CD4-positive, alpha-beta T cell (primary cell): ENCODE measurements around the gene ACTR3C. TPM values are rescaled to one million over a fixed set of nuclear protein-coding genes. Genes with fewer than 3 reads are reported as not detected.

Experiments
- ATAC-seq: fragments of 200-7000 bp; cut with Tn5 transposase; one replicate; pipeline ENCODE4 v1.10.0; 2022; ENCODE audit warnings: mild to moderate bottlenecking; ENCODE audit not compliant: poor library complexity
- CTCF ChIA-PET: fragments of 350-600 bp; sonication (Branson Sonifier 250); formaldehyde crosslinking; loops from one replicate; lab custom pipeline; 2021; ENCODE audit warnings: antibody characterized with exemption, inconsistent platforms; lab: Charles Lee
- POLR2A ChIA-PET: fragments of 350-600 bp; sonication (Branson Sonifier 250); formaldehyde crosslinking; loops from one replicate; lab custom pipeline; 2021; ENCODE audit warnings: antibody characterized with exemption, inconsistent platforms; lab: Charles Lee
- DNase-seq, 14 experiments: peaks; one replicate each; pipeline ENCODE4 v3.0.0-alpha.2; 2013 to 2020; ENCODE audit warnings: mixed read lengths in 2 of 14
- H3K27ac ChIP-seq, 2 donors: one replicate each; pipeline versions ENCODE4 v1.5.1 to v1.7.0; 2013; ENCODE audit warnings: low read length in 2 of 2, low read depth in 1 of 2, mild to moderate bottlenecking in 1 of 2
- H3K27me3 ChIP-seq, 2 experiments: 1 replicate in 1 of 2; 2 replicates in 1 of 2; pipeline versions ENCODE4 v1.6.1 to v1.7.0; 2013; ENCODE audit warnings: low read length in 2 of 2, control low read depth in 1 of 2, mild to moderate bottlenecking in 1 of 2, moderate library complexity in 1 of 2; ENCODE audit not compliant: insufficient read depth in 2 of 2, control insufficient read depth in 1 of 2
- H3K36me3 ChIP-seq: one replicate; pipeline ENCODE4 v1.6.1; 2013; ENCODE audit warnings: low read length, control low read depth; ENCODE audit not compliant: insufficient read depth
- H3K4me1 ChIP-seq: one replicate; pipeline ENCODE4 v1.6.1; 2013; ENCODE audit warnings: low read length, control low read depth; ENCODE audit not compliant: insufficient read depth
- H3K4me3 ChIP-seq: one replicate; pipeline ENCODE4 v1.5.1; 2013; ENCODE audit warnings: mild to moderate bottlenecking, low read length, moderate library complexity
- H3K9me3 ChIP-seq, 2 experiments: 1 replicate in 1 of 2; 2 replicates in 1 of 2; pipeline versions ENCODE4 v1.6.1 to v1.7.0; 2013; ENCODE audit warnings: low read length in 2 of 2, mild to moderate bottlenecking in 2 of 2, control low read depth in 1 of 2, moderate library complexity in 1 of 2; ENCODE audit not compliant: control insufficient read depth in 1 of 2, insufficient read depth in 1 of 2
- H3K27ac Mint-ChIP-seq: one replicate; pipeline ENCODE4 v1.8.0; 2020; ENCODE audit warnings: mixed read lengths
- H3K27me3 Mint-ChIP-seq: one replicate; pipeline ENCODE4 v1.8.0; 2021; ENCODE audit warnings: mixed read lengths
- H3K36me3 Mint-ChIP-seq: one replicate; pipeline ENCODE4 v1.8.0; 2021; ENCODE audit warnings: low read depth, mixed read lengths
- H3K4me1 Mint-ChIP-seq: one replicate; pipeline ENCODE4 v1.8.0; 2021; ENCODE audit warnings: low read depth, mixed read lengths
- H3K4me3 Mint-ChIP-seq: one replicate; pipeline ENCODE4 v1.8.0; 2020; ENCODE audit warnings: mild to moderate bottlenecking, mixed read lengths
- H3K9me3 Mint-ChIP-seq: one replicate; pipeline ENCODE4 v1.8.0; 2020; ENCODE audit warnings: mixed read lengths
- CTCF ChIP-seq: fragments of 200-600 bp; IDR thresholded peaks from one replicate; pipeline ENCODE4 v1.8.0; 2022; ENCODE audit warnings: antibody characterized with exemption, mild to moderate bottlenecking
- intact Hi-C, 2 experiments: fragments of 100-400 bp; cut with DNase I in 1 of 2; cut with micrococcal nuclease in 1 of 2; formaldehyde crosslinking; loops; one replicate each; pipeline versions ENCODE4 v1.15.1 to v1.9.0; 2023 to 2025; cut with DNase I, micrococcal nuclease
- total RNA-seq, 174 experiments: library from RNA in 2 of 174; stranded (reverse) in 2 of 174; gene quantifications; one replicate each; pipeline ENCODE4 v1.2.3 and lab custom pipeline; 2021 to 2026

ACTR3C gene
- total RNA-seq, 2 experiments from 2014 or later: 1.9 to 3.4 TPM

DNA sequence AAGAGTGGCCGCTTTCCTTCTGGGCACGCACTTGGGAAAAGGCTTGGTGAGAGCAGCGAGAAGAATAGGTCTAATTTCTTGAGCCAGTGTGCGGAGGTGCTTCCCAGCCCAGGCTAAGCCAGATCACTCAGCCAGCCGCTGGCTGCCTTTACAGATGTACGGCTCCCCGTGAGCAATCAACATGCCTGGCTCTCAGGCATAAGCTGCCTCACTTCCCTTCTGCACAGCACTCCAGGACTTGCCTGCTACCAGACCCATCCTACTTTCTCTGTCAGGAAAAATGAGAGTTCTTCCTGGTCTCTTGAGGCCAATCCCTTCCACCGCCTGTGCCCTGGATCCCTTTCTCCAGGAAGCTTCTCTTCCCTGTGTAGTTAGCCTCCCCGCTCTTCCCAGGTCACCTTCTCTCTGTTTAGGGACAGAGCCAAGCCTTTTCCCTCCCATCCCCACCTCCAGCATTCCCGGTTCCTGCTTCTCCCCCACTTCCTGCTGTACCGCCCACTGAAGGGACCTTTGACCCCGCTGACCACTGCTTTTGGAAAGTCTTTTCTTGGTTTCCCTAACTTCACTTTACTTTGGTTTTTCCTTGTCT is 1.1 kb upstream of the ACTR3C start:
- no peaks in the 10 kb centered on the region for H3K9me3 ChIP-seq
- peaks cover 42% of the 10 kb centered on the region for H3K4me1 Mint-ChIP-seq
- H3K4me3 Mint-ChIP-seq: peak overlapping the region; percentile 96
- no peak for TF ChIP-seq CTCF
- no peaks in the 10 kb centered on the region for H3K9me3 Mint-ChIP-seq
- POLR2A ChIA-PET: interaction anchor here (1.5 kb wide), 1 partner anchor 82 kb away, joined by 5 read pairs; no protein-coding TSS in a partner anchor
- H3K27ac Mint-ChIP-seq: peak overlapping the region; percentile 82
- peaks cover 42% of the 10 kb centered on the region for H3K4me1 ChIP-seq
- intact Hi-C loops: loop anchor here in 1 of 2 experiments (5.0 kb wide), 1 partner anchor 43 kb away; the partner anchor contains the start of gene REPIN1
- H3K27me3 Mint-ChIP-seq: no peaks in the 10 kb centered on the region
- CTCF ChIA-PET: no interaction called here
- DNase-seq (peak in 2 of 14 experiments; percentile 8 to 20), ATAC-seq (no peak)
- no peaks in the 10 kb centered on the region for H3K27me3 ChIP-seq
- peaks cover 27% of the 10 kb centered on the region for H3K36me3 ChIP-seq
- H3K36me3 Mint-ChIP-seq: peaks cover 58% of the 10 kb centered on the region
- no peak overlapping the region for H3K27ac ChIP-seq
- peak overlapping the region; percentile 97 for H3K4me3 ChIP-seq

GRCh38 chr7:150323682-150324372 is 482 bp upstream of the ACTR3C start:
- Histone ChIP-seq H3K27me3 (no peaks in the 10 kb centered on the region), H3K4me1 (peaks cover 42% of the 10 kb centered on the region), H3K36me3 (peaks cover 21% of the 10 kb centered on the region), H3K27ac (peak overlapping the region; percentile 14 to 77), H3K4me3 (peak overlapping the region; percentile 97), H3K9me3 (no peaks in the 10 kb centered on the region)
- DNase-seq (peak in 1 of 14 experiments; percentile 9), ATAC-seq (peak; percentile 37)
- Mint-ChIP-seq H3K27ac (peak overlapping the region; percentile 82), H3K4me3 (peak overlapping the region; percentile 96), H3K4me1 (peaks cover 42% of the 10 kb centered on the region), H3K36me3 (peaks cover 52% of the 10 kb centered on the region), H3K27me3 (no peaks in the 10 kb centered on the region), H3K9me3 (no peaks in the 10 kb centered on the region)
- no peak for TF ChIP-seq CTCF
- intact Hi-C loops: loop anchor here in 1 of 2 experiments (5.0 kb wide), 1 partner anchor 43 kb away; the partner anchor contains the start of gene REPIN1
- ChIA-PET CTCF (interaction anchor here (1.2 kb wide), 1 partner anchor 83 kb away, joined by 3 read pairs; no protein-coding TSS in a partner anchor), POLR2A (interaction anchor here (1.5 kb wide), 1 partner anchor 83 kb away, joined by 5 read pairs; no protein-coding TSS in a partner anchor)

- H3K4me1 ChIP-seq: peaks cover 42% of the 10 kb centered on the region
- peak overlapping the region; percentile 92 for H3K27ac Mint-ChIP-seq
- H3K27me3 Mint-ChIP-seq: no peaks in the 10 kb centered on the region
- H3K36me3 ChIP-seq: peaks cover 11% of the 10 kb centered on the region
- ChIA-PET CTCF (interaction anchor here (1.2 kb wide), 1 partner anchor 84 kb away, joined by 3 read pairs; no protein-coding TSS in a partner anchor), POLR2A (no interaction called here)
- no peaks in the 10 kb centered on the region for H3K9me3 ChIP-seq
- peaks cover 41% of the 10 kb centered on the region for H3K36me3 Mint-ChIP-seq
- intact Hi-C loops: loop anchor here in 1 of 2 experiments (5.0 kb wide), 1 partner anchor 45 kb away; the partner anchor contains the start of gene REPIN1
- no peaks in the 10 kb centered on the region for H3K9me3 Mint-ChIP-seq
- H3K4me1 Mint-ChIP-seq: peaks cover 40% of the 10 kb centered on the region
- ATAC-seq: peak; percentile 57
- peak overlapping the region; percentile 77 to 79 for H3K27ac ChIP-seq
- H3K4me3 Mint-ChIP-seq: peak overlapping the region; percentile 96
- TF ChIP-seq CTCF: no peak
- DNase-seq: peak in 9 of 14 experiments; percentile 15 to 78 (median 50)
- H3K4me3 ChIP-seq: peak overlapping the region; percentile 97
- no peaks in the 10 kb centered on the region for H3K27me3 ChIP-seq
Measured at GRCh38 chr7:150322114-150322832, 1.1 kb downstream of the ACTR3C start.
